H1 (cell line): Measurements from ENCODE around the gene SFN.
A peak's percentile ranks its signal among the peaks of the same experiment; 100 is the strongest.

Experiments
- ATF2 ChIP-seq: IDR thresholded peaks from 2 replicates; pipeline ENCODE4 v1.6.1; 2012; ENCODE audit warnings: low read length, inconsistent platforms
- CTCF ChIP-seq, 3 experiments: IDR thresholded peaks; 1 replicate in 2 of 3; 2 replicates in 1 of 3; pipeline versions ENCODE4 v1.5.1 to v1.6.1; 2011; ENCODE audit warnings: low read length in 3 of 3, mild to moderate bottlenecking in 3 of 3, inconsistent platforms in 2 of 3, low read depth in 1 of 3, moderate library complexity in 1 of 3; ENCODE audit not compliant: insufficient read depth in 1 of 3; ENCODE audit errors: control extremely low read depth in 1 of 3
- E2F6 ChIP-seq: IDR thresholded peaks from 2 replicates; pipeline ENCODE4 v1.6.1; 2012; ENCODE audit warnings: inconsistent platforms
- EZH2 ChIP-seq: fragments of 200-600 bp; sonication (generic); IDR thresholded peaks from 2 replicates; pipeline ENCODE4 v1.7.1; 2012; ENCODE audit warnings: low read depth, mild to moderate bottlenecking, moderate library complexity, low read length, inconsistent platforms; ENCODE audit not compliant: severe bottlenecking
- NRF1 ChIP-seq: IDR thresholded peaks from 2 replicates; pipeline ENCODE4 v1.6.1; 2011; ENCODE audit warnings: mild to moderate bottlenecking, low read depth, low read length, improper control_type of control experiment
- PHF8 ChIP-seq: fragments of 200-600 bp; sonication (generic); conservative IDR thresholded peaks from 2 replicates; pipeline ENCODE4 v1.7.1; 2012; ENCODE audit warnings: low read depth, mild to moderate bottlenecking, inconsistent platforms, low read length, moderate library complexity
- POLR2A ChIP-seq, 2 experiments: IDR thresholded peaks; 1 replicate in 1 of 2; 2 replicates in 1 of 2; pipeline ENCODE4 v1.6.1; 2011; ENCODE audit warnings: low read depth in 2 of 2, low read length in 2 of 2, mild to moderate bottlenecking in 2 of 2; ENCODE audit errors: control extremely low read depth in 1 of 2
- POLR2AphosphoS5 ChIP-seq: IDR thresholded peaks from 2 replicates; pipeline ENCODE4 v1.6.1; 2011; ENCODE audit warnings: low read depth, low read length
- RFX5 ChIP-seq: IDR thresholded peaks from 2 replicates; pipeline ENCODE4 v1.6.1; 2011; ENCODE audit warnings: low read depth, low read length, improper control_type of control experiment, borderline replicate concordance
- SUZ12 ChIP-seq: fragments of 200-600 bp; sonication (generic); IDR thresholded peaks from 2 replicates; pipeline ENCODE4 v1.6.1; 2012; ENCODE audit warnings: mild to moderate bottlenecking, inconsistent platforms, low read length, moderate library complexity, mixed read lengths
- TAF1 ChIP-seq: IDR thresholded peaks from 2 replicates; pipeline ENCODE4 v1.6.1; 2011; ENCODE audit warnings: mild to moderate bottlenecking, low read depth, low read length
- TAF7 ChIP-seq: optimal IDR thresholded peaks from 2 replicates; pipeline ENCODE3; 2011; ENCODE audit warnings: low read depth, mild to moderate bottlenecking, inconsistent platforms, low read length, moderate library complexity, borderline replicate concordance
- YY1 ChIP-seq: IDR thresholded peaks from 2 replicates; pipeline ENCODE4 v1.6.1; 2011; ENCODE audit warnings: low read depth, mild to moderate bottlenecking, low read length
- ZNF274 ChIP-seq: IDR thresholded peaks from 2 replicates; pipeline ENCODE4 v1.7.0; 2012; ENCODE audit warnings: low read length, borderline replicate concordance; ENCODE audit errors: extremely low read depth

- TF ChIP-seq POLR2A (IDR thresholded peaks at IDR 0.05; ENCODE audit: control extremely low read depth in 1 of 2, low read depth in 2 of 2, low read length in 2 of 2) (no peak), TAF7 (no peak), NRF1 (no peak), TAF1 (no peak), ZNF274 (no peak), CTCF (IDR thresholded peaks at IDR 0.05; ENCODE audit: control extremely low read depth in 1 of 3, insufficient read depth in 1 of 3, low read depth in 1 of 3, low read length in 3 of 3) (peak; percentile 85 to 87 (median 85)), ATF2 (no peak), PHF8 (no peak), POLR2AphosphoS5 (no peak), EZH2 (no peak), E2F6 (no peak), YY1 (0 out of 2 replicates have a peak, but pooled peaks have one; percentile 45), RFX5 (no peak), SUZ12 (no peak)
These were observed 9.8 kb upstream of the SFN start for GRCh38 chr1:26853156-26853555.
